Measurements from ENCODE around the gene RRP1. TPM values are rescaled to one million over a fixed set of nuclear protein-coding genes. Genes with fewer than 3 reads are reported as not detected.

RRP1 gene
- polyA plus RNA-seq, 1 donor, result 29.0 TPM

DNA sequence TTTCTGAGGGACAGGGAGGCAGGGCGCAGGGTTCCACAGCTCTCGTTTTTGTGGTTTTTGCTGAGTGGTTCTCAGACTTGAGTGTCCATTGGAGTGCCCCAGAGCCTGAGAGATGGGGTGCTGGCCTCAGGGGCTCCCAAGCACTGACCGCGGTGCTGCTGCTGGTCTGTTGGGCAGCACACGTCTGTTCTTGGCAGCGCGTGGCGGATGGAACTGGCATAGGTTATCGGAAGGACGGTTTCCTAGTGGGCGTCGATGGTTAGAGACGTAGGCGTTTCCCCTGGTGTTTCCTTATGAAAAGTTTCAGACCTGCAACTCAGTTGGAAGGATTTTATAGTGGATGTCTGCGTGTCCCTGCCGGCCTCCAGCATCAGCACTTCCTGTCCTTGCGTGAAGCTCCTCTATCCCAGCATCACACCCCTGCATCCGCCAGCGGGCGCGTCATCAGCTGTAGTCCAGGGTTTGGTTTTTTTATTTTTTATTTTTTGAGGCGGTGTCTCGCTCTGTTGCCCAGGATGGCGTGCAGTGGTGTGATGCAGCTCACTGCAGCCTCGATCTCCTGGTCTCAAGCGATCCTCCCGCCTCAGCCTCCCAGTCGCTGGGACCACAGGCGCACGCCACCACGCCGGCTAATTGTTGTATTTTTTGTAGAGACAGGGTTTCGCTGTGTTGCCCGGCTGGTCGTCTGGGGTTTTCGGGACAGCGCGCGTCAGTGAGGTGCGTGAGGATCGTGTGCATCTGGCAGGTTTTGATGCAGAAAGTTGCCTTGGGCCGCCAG lies 11.8 kb downstream of the RRP1 start:
- DNase-seq, result no peak

GRCh38 chr21:43802713-43803313 lies 13.4 kb downstream of the RRP1 start:
- no peak for DNase-seq

- DNase-seq, result no peak
These were observed 14.4 kb downstream of the RRP1 start for GRCh38 chr21:43803558-43804300.

DNA sequence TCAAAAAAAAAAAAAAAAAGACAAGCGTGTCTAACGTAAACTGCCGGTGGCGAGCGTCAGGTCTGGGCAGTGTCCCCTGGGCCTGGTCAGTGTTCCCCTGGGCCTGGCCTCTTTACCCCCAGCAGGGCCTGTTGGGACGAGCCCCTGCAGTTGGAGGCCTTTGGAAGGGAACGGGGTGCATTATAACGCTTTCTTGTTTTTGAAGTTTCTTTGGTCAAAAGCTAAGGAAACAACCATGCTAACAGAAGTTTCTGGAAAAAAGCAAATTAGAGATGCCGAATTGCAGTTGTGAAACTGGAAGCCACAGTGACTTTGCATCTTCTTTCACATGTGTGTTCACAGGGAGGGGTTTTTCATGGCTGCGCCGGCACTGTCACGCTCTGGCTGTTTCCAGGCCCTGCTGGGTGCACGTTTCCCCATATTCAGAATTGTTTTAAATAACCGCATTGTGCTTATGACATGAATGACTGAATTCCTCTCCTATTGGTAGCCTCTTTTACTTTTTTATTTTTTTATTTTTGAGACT lies 16.0 kb downstream of the RRP1 start:
- DNase-seq, result no peak

DNA sequence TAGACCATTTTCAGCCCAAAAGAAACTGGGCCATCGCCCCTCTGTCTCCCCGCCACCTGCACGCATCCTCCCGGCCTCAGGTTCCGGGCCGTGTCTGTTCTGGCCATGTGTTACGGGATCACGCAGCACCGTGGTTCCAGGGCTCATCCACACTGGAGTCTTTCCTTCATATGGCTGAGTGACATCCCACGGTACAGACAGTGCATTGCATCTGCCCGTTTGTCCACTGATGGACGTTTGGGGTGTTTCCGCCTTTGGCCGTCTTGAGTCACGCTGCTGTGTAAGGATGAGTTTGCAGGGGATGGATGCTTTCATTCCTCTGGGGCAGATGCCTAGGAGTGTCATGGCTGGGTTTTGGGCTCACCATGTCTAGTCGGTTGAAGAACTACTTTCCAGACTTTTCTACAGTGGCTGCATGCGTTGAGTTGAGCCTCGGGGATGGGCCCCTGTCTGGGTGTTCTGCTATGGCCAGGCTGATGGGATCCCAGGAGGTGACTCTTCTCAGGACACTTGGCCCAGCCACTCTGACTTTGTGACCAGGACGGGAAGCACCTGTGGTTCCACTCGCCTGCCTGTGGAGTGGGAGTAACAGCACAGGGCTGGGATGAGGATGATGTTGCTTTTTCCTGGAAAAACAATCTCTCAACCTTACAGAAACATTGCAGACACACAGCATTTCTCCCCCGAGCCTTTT lies 16.8 kb downstream of the RRP1 start:
- DNase-seq, result no peak

GRCh38 chr21:43808367-43808766 lies 19.0 kb downstream of the RRP1 start:
- no peak for DNase-seq

DNA sequence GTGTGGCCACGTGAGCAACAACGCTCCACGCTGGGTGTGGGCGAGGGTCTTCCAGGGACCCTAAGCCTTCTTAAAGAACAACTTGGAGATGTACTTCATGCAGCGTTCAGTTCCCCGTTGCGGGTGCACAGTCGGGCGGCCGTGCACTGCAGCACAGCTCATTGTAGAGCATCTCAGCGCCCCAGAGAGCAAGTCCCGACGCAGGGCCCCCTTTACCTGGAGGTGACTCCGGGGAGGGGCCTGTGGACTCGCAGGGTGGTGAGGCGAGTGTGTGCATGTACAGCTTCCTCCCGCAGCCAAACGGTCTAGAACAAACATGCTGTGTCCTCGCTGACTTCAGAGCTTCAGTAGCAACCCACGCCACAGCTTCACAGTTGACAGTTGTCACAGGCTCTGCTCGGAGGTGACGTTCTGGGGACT lies 19.5 kb downstream of the RRP1 start:
- DNase-seq, result no peak

DNA sequence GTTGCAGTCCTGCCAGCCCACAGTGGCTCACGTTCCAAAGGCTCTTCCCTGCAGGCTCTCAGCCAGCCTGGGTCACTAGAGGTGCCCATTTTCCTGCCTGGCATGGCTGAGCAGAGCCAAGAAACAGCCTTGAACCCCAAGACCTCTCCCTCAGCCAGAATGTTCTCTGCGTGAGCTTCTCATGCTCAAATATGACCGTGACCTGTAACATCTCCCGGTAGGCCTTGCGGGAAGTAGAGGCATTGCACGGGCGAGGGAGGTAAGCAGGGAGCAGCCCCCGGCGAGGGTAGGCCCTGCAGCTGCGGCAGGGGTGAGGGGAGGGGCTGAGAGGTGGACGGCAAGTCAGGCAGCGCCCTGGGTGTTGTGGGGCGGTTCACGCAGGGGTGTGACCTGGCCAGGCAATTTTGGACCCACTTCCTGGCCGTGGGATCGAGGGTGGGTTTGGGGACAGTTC lies 20.0 kb downstream of the RRP1 start:
- no peak for DNase-seq

- DNase-seq, result no peak
These were observed 20.6 kb downstream of the RRP1 start for GRCh38 chr21:43809853-43810504.

DNA sequence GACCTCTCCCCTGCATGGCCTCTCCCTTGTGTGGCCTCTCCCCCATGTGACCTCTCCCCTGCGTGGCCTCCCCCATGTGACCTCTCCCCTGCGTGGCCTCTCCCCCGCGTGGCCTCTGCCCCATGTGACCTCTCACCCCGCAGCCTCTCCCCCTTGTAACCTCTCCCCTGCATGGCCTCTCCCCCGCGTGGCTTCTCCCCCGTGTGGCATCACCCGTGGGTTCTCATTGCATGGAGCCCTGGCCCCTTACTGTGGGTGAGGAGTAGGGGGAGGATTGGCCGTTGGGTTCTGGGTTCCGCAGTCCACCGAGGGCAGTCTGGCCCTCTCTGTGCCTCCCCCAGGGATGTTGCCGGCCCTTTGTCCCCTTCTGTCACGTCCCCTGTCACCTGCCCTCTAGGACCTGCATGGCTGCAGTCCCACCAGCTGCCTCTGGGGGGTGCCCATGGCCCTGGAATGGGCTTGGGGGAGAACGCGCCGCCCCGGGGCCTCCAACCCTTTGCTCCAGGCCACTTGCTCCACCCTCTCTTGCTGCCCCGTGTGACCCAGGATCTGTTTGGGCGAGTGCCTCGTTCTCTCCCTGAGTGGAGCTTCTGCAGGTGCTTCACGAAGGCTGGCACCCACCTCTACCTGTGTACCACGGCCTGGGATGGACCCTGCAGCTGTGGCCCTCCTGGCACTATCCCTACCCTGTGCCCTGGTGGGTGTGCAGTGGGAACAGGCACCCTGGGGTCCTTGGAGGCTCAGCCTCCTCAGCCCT lies 21.3 kb downstream of the RRP1 start:
- peak; percentile 53 for DNase-seq

DNA sequence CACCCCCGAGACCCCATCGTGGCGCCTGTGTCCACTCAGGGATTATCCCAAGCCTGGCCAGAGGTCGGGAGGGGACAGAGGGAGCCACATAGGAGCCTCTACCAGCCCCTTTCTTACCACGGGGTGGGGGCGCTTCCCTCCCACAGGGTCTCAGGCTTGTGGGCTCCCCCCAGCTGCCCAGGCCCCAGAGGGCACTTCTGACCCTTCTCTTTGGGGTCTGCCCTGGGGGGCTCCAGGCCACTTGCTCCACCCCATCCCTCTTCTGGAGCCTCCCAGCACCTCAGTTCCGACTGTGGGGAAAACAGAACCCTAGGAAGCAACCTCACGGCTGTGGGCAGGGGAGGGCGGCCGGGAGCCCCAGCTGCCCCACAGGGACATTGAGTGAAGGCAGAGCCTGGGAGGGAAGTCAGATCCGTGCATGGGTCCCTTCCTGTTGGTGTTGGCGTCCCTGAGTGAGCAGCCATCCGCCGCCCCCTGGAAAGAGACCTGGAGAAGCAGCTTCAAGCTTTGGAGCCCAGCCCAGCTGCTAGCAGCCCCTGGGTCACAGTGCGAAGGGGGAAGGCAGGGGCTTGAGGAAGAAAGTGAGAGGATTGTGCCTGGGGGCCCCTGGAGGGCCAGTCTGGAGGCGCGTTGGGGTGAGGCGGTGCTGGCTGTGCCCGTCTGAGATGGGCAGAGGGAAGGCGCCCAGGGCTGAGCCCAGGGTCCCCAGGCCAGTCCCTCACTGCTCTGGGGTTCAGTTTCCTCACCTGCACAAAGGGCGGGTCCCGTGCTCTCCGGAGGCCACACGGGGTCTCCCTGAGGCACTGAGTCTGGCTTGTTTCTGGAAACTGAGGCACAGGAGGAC lies 22.1 kb downstream of the RRP1 start:
- DNase-seq, result no peak

DNA sequence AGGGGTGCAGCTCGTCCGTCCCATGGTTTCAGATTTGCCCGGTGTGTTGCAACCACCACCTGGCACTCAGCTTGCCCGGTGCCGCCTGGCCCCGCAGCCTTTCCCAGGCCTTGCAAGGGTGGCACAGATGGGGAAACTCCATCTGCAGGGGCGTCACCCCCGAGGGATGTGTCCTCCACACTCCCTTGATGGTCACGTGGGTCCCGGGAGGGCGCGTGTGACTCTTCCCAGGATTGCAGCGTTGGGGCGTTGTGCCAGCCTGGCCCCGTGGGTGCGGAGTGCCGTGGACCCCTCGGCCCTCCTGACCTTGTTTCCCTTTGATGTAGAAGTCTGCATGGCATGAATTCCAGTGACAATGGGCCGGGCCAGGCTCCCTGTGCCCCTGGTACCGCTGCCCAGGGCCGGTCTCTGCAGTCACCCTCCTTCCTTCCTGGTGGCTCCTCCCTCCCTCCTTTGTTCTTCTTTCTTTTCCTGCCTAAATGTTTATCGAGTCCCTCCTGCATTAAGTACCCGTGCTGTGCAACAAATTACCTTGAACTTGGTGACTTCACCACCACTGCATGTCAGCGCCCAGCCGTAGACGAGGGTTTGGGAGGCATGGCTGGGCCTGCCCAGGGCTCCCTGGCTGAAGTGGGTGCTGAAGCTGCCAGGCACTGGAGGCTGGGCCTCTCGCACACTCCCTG lies 22.9 kb downstream of the RRP1 start:
- DNase-seq, result no peak

- DNase-seq, result no peak
These were observed 23.7 kb downstream of the RRP1 start for GRCh38 chr21:43812957-43813655.

DNA sequence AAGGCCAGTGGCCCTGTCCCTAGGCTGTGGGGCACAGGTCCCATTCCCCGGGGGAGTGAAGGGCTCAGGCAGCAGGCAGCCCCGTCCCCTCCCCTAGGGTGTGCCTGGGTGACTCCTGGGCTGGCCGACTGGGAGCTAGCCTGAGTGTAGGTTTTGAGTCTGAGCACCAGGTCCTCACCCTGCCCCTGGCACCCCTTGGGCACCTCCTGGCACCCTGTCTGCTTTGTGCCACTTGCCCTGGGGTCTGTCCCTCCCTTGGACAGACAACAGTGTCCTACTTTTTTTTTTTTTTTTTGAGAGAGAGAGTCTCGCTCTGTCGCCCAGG lies 24.2 kb downstream of the RRP1 start:
- no peak for DNase-seq

GRCh38 chr21:43814215-43815106 lies 25.1 kb downstream of the RRP1 start:
- peak; percentile 31 for DNase-seq

DNA sequence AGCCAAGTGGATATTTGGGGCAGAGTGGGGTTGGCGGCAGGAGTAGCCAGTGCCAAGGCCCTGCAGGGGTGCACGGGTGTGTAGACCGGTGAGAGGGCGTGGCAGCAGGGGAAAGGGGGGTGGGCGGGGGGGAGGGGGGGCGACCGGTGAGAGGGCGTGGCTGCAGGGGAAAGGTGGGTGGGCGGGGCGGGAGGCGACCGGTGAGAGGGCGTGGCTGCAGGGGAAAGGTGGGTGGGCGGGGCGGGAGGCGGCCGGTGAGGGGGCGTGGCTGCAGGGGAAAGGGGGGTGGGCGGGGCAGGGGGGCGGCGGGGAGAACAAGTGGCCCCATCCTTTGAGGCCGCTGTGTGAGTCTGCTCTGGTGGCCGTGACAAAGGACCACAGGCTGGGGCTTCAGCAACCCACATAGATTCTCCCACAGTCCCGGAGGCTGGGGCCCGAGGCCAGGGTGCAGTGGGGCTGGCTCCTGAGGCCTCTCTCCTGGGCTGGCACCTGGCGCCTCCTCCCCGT lies 25.8 kb downstream of the RRP1 start:
- no peak for DNase-seq

DNA sequence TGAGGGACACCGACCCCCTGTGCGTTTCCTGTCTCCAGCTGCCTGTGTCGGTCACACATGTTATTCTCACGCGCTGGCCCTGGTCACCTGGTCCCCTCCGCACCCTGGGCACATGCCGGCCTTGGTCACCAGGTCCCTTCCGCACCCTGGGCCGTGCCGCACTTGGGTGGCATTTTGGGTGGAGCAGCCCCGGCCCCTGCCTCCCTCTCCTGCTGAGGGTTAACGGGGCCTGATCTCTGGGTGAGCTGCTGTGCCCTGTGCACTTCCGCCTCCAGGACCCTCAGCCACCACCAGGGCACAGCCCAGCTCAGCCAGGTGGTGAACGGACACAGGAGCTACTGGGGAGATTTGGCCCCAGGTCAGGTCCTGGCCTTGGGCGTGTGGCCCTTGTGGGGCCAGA lies 26.6 kb downstream of the RRP1 start:
- no peak for DNase-seq
